Endothelial cell of umbilical vein (primary cell): ENCODE results near the gene GRPEL1. TPM values are rescaled to one million over a fixed set of nuclear protein-coding genes. Genes with fewer than 3 reads are reported as not detected.

Experiments used
- BruUV-seq: library from RNA; stranded (reverse); fragments of 400-500 nt; replicated peaks from 2 replicates; lab custom pipeline; 2021; lab: Mats Ljungman, UMichigan
- CTCF ChIA-PET: fragments of 300-600, 350-600 bp; sonication (Branson Sonifier 250); formaldehyde crosslinking; loops from one replicate; lab custom pipeline; 2021; ENCODE audit warnings: antibody characterized with exemption, inconsistent platforms; lab: Charles Lee
- POLR2A ChIA-PET: fragments of 300-600, 350-600 bp; sonication (Branson Sonifier 250); formaldehyde crosslinking; loops from one replicate; lab custom pipeline; 2021; ENCODE audit warnings: antibody characterized with exemption, inconsistent platforms; lab: Charles Lee
- DNase-seq: peaks from one replicate; pipeline ENCODE4 v3.0.0-alpha.2; 2011; ENCODE audit warnings: low read depth, low spot score
- FAIRE-seq: peaks from 2 replicates; lab custom pipeline; 2011; peaks lifted over from hg19 to GRCh38; lab: Jason Lieb, UNC
- H2AFZ ChIP-seq: 2 replicates; pipeline ENCODE4 v1.6.0; 2012; ENCODE audit warnings: low read depth, low read length, control low read depth, inconsistent platforms
- H3K27ac ChIP-seq: 2 replicates; pipeline ENCODE4 v1.5.1; 2011; ENCODE audit warnings: low read depth, mild to moderate bottlenecking, control low read depth, low read length, moderate library complexity; ENCODE audit not compliant: insufficient read depth
- H3K27me3 ChIP-seq, 2 experiments: 2 replicates each; pipeline versions ENCODE4 v1.6.0 to v1.6.1; 2011; ENCODE audit warnings: low read length in 2 of 2, mixed read lengths in 1 of 2; ENCODE audit not compliant: control insufficient read depth in 2 of 2, insufficient read depth in 2 of 2
- H3K36me3 ChIP-seq, 2 experiments: 2 replicates in 1 of 2; 3 replicates in 1 of 2; pipeline ENCODE4 v1.5.1; 2011; ENCODE audit warnings: low read length in 2 of 2, mild to moderate bottlenecking in 1 of 2, moderate library complexity in 1 of 2; ENCODE audit not compliant: control insufficient read depth in 2 of 2, insufficient read depth in 2 of 2; ENCODE audit errors: extremely low read depth in 1 of 2
- H3K4me1 ChIP-seq: 3 replicates; pipeline ENCODE4 v1.5.1; 2011; ENCODE audit warnings: mild to moderate bottlenecking, low read length; ENCODE audit not compliant: control insufficient read depth, insufficient read depth; ENCODE audit errors: extremely low read depth
- H3K4me2 ChIP-seq: 2 replicates; pipeline ENCODE4 v1.6.1; 2011; ENCODE audit warnings: low read length, control low read depth, mixed read lengths; ENCODE audit not compliant: insufficient read depth
- H3K4me3 ChIP-seq, 3 experiments: fragments of 200-600 bp in 1 of 3; sonication (generic), shearing (Covaris generic) in 1 of 3; replicated peaks in 1 of 3; 2 replicates each; pipeline ENCODE4 v1.5.1; 2011 to 2016; ENCODE audit warnings: control low read depth in 3 of 3, low read length in 3 of 3, mild to moderate bottlenecking in 2 of 3, inconsistent platforms in 1 of 3, low read depth in 1 of 3, moderate library complexity in 1 of 3; ENCODE audit not compliant: insufficient read depth in 1 of 3
- H3K79me2 ChIP-seq: 2 replicates; pipeline ENCODE4 v1.6.0; 2012; ENCODE audit warnings: low read length, inconsistent platforms; ENCODE audit not compliant: control insufficient read depth, insufficient read depth
- H3K9ac ChIP-seq: replicated peaks from 2 replicates; pipeline ENCODE3; 2011; ENCODE audit warnings: low read length, control low read depth; ENCODE audit not compliant: insufficient read depth; ENCODE audit errors: extremely low read depth
- H3K9me1 ChIP-seq: replicated peaks from 3 replicates; pipeline ENCODE4 v1.6.0; 2011; ENCODE audit warnings: mild to moderate bottlenecking, low read length; ENCODE audit not compliant: control insufficient read depth, insufficient read depth; ENCODE audit errors: extremely low read depth
- H3K9me3 ChIP-seq: replicated peaks from 2 replicates; pipeline ENCODE4 v1.5.1; 2012; ENCODE audit warnings: low read length, inconsistent platforms; ENCODE audit not compliant: control insufficient read depth, insufficient read depth
- H4K20me1 ChIP-seq: replicated peaks from 2 replicates; pipeline ENCODE3; 2011; ENCODE audit warnings: mild to moderate bottlenecking, low read length; ENCODE audit not compliant: control insufficient read depth, insufficient read depth; ENCODE audit errors: extremely low read depth
- EZH2 ChIP-seq: IDR thresholded peaks from 2 replicates; pipeline ENCODE4 v1.6.1; 2012; ENCODE audit warnings: borderline replicate concordance, low read depth, mild to moderate bottlenecking, moderate library complexity, low read length, inconsistent platforms; ENCODE audit not compliant: severe bottlenecking
- GATA2 ChIP-seq: IDR thresholded peaks from 2 replicates; pipeline ENCODE4 v1.7.0; 2011; ENCODE audit warnings: low read depth, mild to moderate bottlenecking, moderate library complexity, mixed read lengths, low read length; ENCODE audit not compliant: insufficient read length, insufficient read depth
- JUN ChIP-seq: IDR thresholded peaks from 2 replicates; pipeline ENCODE4 v1.6.1; 2011; ENCODE audit warnings: borderline replicate concordance, low read depth; ENCODE audit not compliant: insufficient read length, insufficient read depth
- POLR2A ChIP-seq: IDR thresholded peaks from 2 replicates; pipeline ENCODE4 v1.6.1; 2012; ENCODE audit warnings: low read depth, mild to moderate bottlenecking, control low read depth, low read length
- POLR2AphosphoS5 ChIP-seq: IDR thresholded peaks from 2 replicates; pipeline ENCODE4 v1.6.1; 2012; ENCODE audit warnings: low read depth, mild to moderate bottlenecking, control low read depth, low read length, moderate library complexity; ENCODE audit not compliant: insufficient read depth
- dilution Hi-C: fragments of 300-500 bp; cut with MboI; formaldehyde crosslinking; loops from one replicate; pipeline ENCODE4 v1.15.0; 2019; ENCODE audit warnings: low sequenced_read_pairs; ENCODE audit not compliant: extremely low pct_ligation_motif_present
- intact Hi-C: fragments of 100-400 bp; cut with micrococcal nuclease; formaldehyde crosslinking; loops from one replicate; pipeline ENCODE4 v1.10.0; 2022
- polyA plus RNA-seq, 4 experiments: library from polyadenylated mRNA; depleted of rRNA in 3 of 4; stranded (reverse) in 3 of 4; unstranded in 1 of 4; fragments of >200 nt; gene quantifications; 2 replicates each; pipeline versions ENCODE4 v1.2.1 to v1.2.3, GENCODE V29; 2011 to 2012; ENCODE audit warnings: missing spikeins in 1 of 4
- total RNA-seq: library from RNA; stranded (reverse); gene quantifications from 2 replicates; pipeline ENCODE4 v1.2.3, GENCODE V29; 2021
- TF ChIP-seq, protein P1 (sequence below), 2 donors: IDR thresholded peaks; 1 replicate in 1 of 2; 2 replicates in 1 of 2; pipeline ENCODE4 v1.5.1; 2011; ENCODE audit warnings: low read length in 2 of 2, mild to moderate bottlenecking in 2 of 2, moderate library complexity in 2 of 2, control low read depth in 1 of 2, inconsistent platforms in 1 of 2, low read depth in 1 of 2; ENCODE audit not compliant: insufficient read depth in 1 of 2; ENCODE audit errors: extremely low read depth in 1 of 2

Gene GRPEL1
- total and polyA plus RNA-seq, 2 donors (not counting 3 experiments of a cell fraction or from before 2014, with no cell fraction given) = 17.3 to 42.6 TPM

DNA sequence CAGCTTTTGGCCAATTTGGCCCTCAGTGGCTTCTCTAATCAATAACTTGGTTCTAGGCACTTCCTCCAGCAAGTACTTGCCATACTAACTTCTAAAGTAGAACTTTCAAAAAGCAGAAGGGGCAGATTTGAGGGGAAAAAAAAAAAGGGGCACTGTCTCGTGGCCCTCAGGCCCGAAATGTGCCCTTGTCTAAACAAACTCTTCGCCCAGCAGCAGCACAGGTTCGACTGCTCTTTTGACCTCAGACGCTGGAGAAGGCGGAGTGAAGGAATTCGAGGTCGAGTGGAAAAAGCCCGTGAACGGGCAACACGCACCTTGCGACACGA, 775 bp downstream of the GRPEL1 start:
- DNase-seq = no peak
- Histone ChIP-seq H4K20me1 (no peaks in the 10 kb centered on the region), H3K79me2 (peaks cover 44% of the 10 kb centered on the region), H3K4me2 (peak overlapping the region; percentile 89), H3K9me3 (no peaks in the 10 kb centered on the region), H3K9me1 (no peaks in the 10 kb centered on the region), H3K9ac (peak overlapping the region; percentile 69), H2AFZ (peak overlapping the region; percentile 43), H3K27me3 (peaks cover 0 to 3% of the 10 kb centered on the region in 2 experiments), H3K27ac (peak overlapping the region; percentile 57), H3K4me1 (peaks cover 20% of the 10 kb centered on the region), H3K4me3 (peak overlapping the region; percentile 44 to 99 (median 58)), H3K36me3 (peaks cover 6 to 18% of the 10 kb centered on the region in 2 experiments)
- no peak for FAIRE-seq
- CTCF ChIA-PET = interaction anchor here (0.7 to 8.6 kb wide), 13 partner anchors 12 to 347 kb away, joined by 3 to 79 read pairs (median 4); partner anchors contain the start of genes TADA2B and TBC1D14
- TF ChIP-seq GATA2 (no peak), POLR2AphosphoS5 (no peak)
- POLR2A ChIA-PET = interaction anchor here (1.0 to 2.1 kb wide), 5 partner anchors 10 to 158 kb away, joined by 3 to 10 read pairs (median 3); partner anchors contain the start of gene TADA2B
- BruUV-seq = no TSS peak
- intact Hi-C loops (no loop called here), dilution Hi-C loops (no loop called here)

GRCh38 chr4:7066493-7066892, 1.4 kb downstream of the GRPEL1 start:
- H3K36me3 ChIP-seq = peaks cover 11 to 24% of the 10 kb centered on the region in 2 experiments
- peaks cover 20% of the 10 kb centered on the region for H3K4me1 ChIP-seq
- intact Hi-C loops = no loop called here
- TF ChIP-seq POLR2A (no peak), POLR2AphosphoS5 (no peak), EZH2 (no peak), GATA2 (no peak), JUN (no peak)
- TF ChIP-seq, protein P1, sequence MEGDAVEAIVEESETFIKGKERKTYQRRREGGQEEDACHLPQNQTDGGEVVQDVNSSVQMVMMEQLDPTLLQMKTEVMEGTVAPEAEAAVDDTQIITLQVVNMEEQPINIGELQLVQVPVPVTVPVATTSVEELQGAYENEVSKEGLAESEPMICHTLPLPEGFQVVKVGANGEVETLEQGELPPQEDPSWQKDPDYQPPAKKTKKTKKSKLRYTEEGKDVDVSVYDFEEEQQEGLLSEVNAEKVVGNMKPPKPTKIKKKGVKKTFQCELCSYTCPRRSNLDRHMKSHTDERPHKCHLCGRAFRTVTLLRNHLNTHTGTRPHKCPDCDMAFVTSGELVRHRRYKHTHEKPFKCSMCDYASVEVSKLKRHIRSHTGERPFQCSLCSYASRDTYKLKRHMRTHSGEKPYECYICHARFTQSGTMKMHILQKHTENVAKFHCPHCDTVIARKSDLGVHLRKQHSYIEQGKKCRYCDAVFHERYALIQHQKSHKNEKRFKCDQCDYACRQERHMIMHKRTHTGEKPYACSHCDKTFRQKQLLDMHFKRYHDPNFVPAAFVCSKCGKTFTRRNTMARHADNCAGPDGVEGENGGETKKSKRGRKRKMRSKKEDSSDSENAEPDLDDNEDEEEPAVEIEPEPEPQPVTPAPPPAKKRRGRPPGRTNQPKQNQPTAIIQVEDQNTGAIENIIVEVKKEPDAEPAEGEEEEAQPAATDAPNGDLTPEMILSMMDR (IDR thresholded peaks at IDR 0.05; ENCODE audit: extremely low read depth in 1 of 2, insufficient read depth in 1 of 2, low read depth in 1 of 2, low read length in 2 of 2) = no peak
- no peaks in the 10 kb centered on the region for H3K9me1 ChIP-seq
- no peak for FAIRE-seq
- no peaks in the 10 kb centered on the region for H4K20me1 ChIP-seq
- no peak overlapping the region for H3K27ac ChIP-seq
- H3K79me2 ChIP-seq = peaks cover 46% of the 10 kb centered on the region
- BruUV-seq = TSS peak; percentile 34
- H3K9ac ChIP-seq = peak overlapping the region; percentile 69
- dilution Hi-C loops = no loop called here
- peak overlapping the region in 2 of 3 experiments; percentile 44 to 58 for H3K4me3 ChIP-seq
- ChIA-PET CTCF (interaction anchor here (0.9 to 8.6 kb wide), 8 partner anchors 11 to 346 kb away, joined by 3 to 79 read pairs (median 6); partner anchors contain the start of gene TADA2B), POLR2A (no interaction called here)
- H2AFZ ChIP-seq = no peak overlapping the region
- no peak for DNase-seq
- H3K4me2 ChIP-seq = peak overlapping the region; percentile 89
- H3K9me3 ChIP-seq = no peaks in the 10 kb centered on the region
- no peaks in the 10 kb centered on the region for H3K27me3 ChIP-seq
